Transverse colon (tissue), 3 donors: ENCODE results near the gene ATG12.

Source experiments
- CTCF ChIP-seq, 5 experiments: fragments of 200-600 bp in 3 of 5; fragments of 450-650 bp in 2 of 5; sonication (generic) in 3 of 5; IDR thresholded peaks; 1 replicate in 2 of 5; 2 replicates in 3 of 5; pipeline ENCODE4 v1.5.1; 2016 to 2017; ENCODE audit warnings: antibody characterized with exemption in 5 of 5, inconsistent platforms in 3 of 5, mild to moderate bottlenecking in 2 of 5, moderate library complexity in 1 of 5
- POLR2A ChIP-seq: fragments of 450-650 bp; IDR thresholded peaks from one replicate; pipeline ENCODE4 v1.6.1; 2016; ENCODE audit warnings: antibody characterized with exemption, mild to moderate bottlenecking, moderate library complexity

- no peak for TF ChIP-seq CTCF (IDR thresholded peaks at IDR 0.05)
- TF ChIP-seq POLR2A, result no peak
These were observed 2.2 kb upstream of the ATG12 start for GRCh38 chr5:115843444-115844130.
